Activated CD8-positive, alpha-beta memory T cell treated with anti-CD3 and anti-CD28 coated beads for 1 hour (primary cell): ENCODE results near the gene AHRR.

Source experiments
- DNase-seq, 2 donors: peaks; one replicate each; pipeline ENCODE4 v3.0.0-alpha.2; 2020; ENCODE audit warnings: low read depth in 1 of 2; ENCODE audit errors: extremely low read depth in 1 of 2

The AHRR gene

GRCh38 chr5:424301-425110 lies 103.0 kb downstream of the AHRR start:
- no peak for DNase-seq

DNA sequence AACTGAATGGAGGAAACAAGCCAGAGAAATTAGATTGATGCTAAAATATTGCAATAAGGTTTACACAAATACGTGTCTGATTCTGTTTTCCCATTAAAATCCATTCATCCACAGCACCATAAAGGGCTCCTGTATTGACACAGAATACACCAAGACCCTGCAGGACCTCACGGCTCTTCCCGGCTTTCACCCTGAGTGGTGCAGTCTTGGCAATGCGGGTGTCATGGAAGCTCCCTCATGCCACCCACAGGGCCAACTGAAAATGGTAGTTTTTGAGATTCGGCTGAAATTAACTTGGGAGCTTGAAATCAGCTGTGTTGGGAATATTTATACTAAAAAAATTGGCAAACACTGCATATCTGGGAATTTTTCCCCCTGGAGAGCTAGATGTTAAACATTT lies 104.2 kb downstream of the AHRR start:
- DNase-seq, result no peak

DNA sequence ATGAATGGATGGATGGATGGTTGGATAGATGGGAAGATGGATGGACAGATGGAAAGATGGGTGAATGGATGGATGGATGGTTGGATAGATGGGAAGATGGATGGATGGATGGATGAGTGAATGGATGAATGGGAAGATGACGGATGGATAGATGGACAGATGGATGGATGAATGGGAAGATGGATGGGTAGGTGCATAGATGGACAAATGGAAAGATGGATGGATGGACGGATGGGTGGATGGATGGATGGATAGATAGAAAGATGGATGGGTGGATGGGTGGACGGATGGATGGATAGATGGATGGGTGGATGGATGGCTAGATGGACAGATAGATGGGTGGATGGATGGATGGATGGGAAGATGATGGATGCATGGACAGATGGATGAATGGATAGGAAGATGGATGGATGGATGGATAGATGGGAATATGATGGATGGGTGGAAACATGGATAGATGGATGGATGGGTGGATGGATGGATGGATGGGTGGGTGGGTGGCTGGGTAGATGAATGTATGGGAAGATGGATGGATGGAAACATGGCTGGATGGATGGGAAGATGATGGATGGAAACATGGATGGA lies 105.0 kb downstream of the AHRR start:
- DNase-seq, result no peak

GRCh38 chr5:427415-428087 lies 106.0 kb downstream of the AHRR start:
- no peak for DNase-seq

DNA sequence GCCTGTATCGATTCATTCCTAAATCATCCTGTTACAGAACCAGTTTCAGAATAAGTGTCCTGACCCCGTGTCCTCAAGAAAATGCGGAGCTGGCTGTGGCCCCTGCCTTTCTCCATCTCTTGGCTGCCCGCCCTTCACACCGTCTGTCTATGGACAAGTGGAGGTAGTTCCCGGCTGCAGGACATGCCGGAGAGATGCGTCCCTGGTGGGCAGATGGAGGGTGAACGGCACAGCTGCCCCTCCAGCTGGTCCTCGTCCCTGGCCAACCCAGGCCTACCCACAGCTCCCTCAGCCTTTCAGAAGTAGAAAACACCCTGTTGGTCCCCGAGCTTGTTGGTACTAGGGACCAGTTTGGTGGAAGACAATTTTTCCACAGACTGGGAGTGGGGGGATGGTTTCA lies 106.7 kb downstream of the AHRR start:
- no peak for DNase-seq

DNA sequence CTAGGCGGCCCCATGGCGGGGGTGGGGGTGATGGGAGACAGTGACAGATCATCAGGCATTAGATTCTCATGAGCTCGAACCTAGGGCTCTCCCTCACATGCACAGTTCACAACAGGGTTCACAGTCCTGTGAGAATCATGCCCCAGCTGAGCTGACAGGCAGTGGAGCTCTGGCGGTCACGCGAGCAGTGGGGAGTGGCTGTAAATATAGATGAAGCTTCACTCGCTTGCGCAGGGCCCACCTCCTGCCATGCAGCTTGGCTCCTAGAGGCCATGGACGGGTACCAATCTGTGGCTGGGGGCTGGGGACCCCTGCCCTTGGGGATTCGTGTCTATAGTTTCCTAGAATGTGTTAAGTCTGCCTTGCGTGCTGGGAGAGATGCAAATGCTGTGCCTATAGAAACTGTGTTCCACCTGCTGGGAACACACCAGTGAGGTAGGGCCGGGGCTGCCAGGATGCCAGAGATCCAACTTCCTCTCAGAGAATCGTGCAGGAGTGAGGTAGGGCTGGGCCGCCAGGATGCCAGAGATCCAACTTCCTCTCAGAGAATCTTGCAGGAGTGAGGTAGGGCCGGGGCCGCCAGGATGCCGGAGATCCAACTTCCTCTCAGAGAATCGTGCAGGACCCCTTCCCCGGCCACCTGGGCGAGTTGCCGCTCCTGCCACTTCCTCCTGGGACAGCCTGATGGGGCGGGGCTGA lies 107.4 kb downstream of the AHRR start:
- DNase-seq, result no peak

DNA sequence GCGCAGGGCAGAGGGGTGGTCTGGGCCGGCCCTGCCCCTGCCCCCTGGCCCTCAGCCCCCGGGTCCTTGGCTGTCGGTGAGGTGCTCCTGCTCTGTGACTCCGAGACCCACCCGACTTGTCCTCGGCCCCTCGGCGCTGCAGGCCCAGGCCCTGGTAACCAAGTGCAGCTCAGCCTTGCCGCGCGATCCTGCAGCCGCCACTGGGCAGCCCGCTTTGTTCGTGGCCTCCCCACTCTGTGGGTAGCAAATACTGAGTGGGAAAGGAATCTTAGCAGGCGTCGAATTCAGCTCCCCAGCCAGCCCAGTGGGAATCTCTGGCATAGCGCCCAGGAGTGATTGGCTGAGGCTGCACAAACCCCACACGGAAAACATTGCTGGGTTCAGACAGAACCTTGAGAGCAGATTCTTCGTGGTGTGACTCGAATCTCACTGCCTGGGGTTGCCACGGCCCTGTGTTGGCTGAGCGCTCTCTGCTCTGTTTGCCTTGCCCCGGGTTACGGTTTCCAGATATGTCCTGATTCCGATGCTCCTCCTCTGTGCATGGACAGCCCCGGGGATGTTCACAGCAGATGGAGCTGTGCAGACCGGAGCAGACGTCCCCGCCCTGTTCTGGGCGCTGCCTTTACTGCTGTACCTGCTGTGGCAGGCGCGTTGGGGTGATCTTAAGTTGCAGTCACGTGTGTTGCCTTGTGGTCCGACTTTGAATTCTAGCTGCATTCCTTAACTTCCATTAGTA lies 108.1 kb downstream of the AHRR start:
- no peak for DNase-seq

DNA sequence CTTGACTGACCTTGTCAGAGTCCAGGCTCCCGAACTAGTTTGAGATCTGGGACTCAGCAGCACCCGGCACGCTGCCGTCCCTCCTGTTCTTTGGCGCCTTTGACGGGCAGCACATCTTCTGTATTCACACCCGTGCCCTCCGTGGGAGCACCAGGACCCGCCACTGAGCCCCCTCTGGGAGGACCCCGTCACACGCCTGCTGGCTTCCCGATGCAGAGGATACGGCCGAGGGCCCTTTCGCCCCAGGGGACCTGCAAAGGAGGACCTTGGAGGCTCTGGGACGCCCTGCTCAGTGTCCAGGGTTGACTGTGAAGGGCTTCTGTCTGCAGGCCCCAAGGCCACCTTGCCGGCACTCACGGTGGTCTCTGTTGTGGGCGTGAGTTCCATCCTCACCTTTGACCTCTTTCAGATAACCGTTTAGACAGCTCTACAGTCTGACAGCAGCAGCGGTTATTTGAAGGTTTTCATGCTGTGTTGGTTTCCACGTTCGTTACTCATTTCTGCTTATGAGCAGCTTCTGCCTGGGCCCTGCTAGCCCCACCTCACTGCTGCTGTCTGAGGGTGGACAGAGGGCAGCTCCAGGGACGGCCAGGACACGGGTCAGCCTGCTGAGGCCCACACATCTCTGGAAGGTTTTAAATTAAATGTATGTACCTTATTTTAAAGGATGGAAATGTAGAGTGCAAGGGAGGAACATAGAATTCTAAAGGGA lies 108.9 kb downstream of the AHRR start:
- DNase-seq, result no peak

DNA sequence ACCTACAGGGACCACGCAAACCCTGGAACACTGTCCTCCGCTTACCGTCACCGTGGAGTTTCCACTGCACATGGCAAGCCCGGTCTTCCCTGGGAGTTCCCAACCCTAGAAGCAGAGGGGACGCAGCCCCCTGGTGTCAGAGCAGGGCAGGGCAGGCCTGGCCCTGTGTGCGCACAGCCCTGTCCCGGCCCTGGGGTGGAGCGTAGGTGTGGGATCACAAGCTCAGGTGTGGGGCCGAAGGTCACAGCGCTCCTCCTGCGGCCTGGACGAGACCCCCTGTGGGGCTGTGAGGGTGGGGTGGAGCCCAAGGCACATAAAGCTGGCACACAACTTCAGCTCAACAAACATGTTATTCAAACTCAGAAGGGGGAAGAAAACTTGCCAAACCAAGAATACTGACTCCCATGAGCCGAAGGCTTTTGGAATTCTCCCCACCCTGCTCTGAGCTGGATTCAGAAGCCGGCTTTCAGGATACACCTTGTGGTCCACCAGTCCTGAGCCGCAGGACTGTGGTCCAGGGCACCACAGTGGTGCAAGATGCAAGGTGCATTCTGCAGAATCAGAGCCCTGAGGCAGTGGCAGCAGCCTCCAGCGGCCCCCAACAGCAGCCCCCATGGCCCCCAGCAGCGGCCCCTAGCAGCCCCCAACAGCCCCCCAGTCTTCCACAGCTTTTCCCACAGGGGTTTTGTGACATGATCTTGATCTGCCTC lies 109.6 kb downstream of the AHRR start:
- no peak for DNase-seq

GRCh38 chr5:431711-432050 lies 110.2 kb downstream of the AHRR start:
- no peak for DNase-seq

DNA sequence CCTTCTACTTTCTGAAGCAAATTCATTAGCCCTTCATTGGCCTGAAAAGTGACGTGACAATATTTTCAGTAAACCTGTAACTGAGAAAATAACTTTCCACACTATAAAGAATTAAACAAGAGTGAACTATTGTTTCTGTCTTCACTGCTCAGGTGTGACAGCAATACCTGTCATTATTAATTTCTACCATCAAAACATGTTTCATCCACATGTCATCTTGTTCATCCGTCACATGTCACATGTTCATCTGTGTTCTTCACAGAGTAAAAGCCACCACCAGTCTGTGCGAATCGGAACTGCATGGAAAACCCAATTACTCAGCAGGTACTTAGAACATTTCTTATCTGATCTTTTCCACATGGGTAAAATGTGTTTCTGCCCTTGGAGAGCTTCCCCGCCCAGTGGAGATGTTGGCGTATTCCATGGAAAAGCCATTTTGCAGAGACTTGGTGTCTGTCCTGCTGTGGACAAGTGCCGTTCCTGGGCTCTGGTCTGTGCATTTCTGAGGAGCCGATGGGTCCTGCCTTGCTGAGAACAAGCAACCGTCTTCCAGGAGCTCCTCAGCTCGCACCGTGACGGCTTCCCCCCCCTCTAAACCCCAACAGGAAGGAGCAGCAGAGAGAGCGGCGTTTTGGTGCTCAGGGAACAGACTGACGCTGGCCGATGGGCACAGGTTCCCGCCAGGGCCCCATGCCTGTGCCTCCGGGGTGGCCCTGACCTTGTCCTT lies 110.8 kb downstream of the AHRR start:
- no peak for DNase-seq

GRCh38 chr5:432928-433791 lies 111.6 kb downstream of the AHRR start:
- DNase-seq, result no peak

- no peak for DNase-seq
These were observed 112.3 kb downstream of the AHRR start for GRCh38 chr5:433836-434235.

DNA sequence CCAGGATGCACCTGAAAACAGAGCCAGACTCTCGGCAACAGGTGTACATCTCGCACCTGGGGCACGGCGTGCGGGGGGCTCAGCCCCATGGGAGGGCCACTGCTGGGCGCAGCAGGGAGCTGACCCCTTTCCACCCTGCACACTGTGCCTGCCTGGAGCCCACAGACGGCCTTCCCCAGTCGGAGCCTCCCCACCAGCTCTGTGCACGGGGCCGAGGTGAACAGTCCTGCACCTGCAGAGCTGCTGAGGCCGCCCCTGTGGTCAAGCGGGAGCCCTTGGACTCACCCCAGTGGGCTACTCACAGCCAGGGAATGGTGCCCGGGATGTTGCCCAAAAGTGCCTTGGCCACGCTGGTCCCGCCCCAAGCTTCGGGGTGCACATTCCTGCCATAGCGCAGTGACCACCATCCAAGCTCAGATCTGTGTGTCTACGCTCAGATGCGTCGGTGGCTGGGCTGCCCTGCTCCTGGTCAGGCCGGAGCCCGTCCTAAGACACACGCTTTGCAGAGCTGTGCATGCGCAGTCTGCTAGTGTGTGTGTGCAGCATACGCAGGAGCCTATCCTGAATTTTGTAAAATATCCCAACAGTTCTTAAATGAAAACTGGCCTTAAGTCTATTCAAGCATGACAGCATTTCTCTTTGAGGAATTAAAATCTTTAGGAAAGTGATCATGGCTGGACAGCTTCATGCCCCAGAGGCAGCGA lies 113.1 kb downstream of the AHRR start:
- DNase-seq, result no peak

GRCh38 chr5:435156-435790 lies 113.8 kb downstream of the AHRR start:
- DNase-seq, result no peak

- DNase-seq, result no peak
These were observed 114.6 kb downstream of the AHRR start for GRCh38 chr5:435961-436640.

GRCh38 chr5:436641-436975 lies 115.1 kb downstream of the AHRR start:
- DNase-seq, result no peak
